Neural cell (in vitro differentiated cells): ENCODE results near the gene TCEA3.

Source experiments
- EZH2 ChIP-seq: fragments of 200-600, 300-800 bp; shearing (Covaris generic), sonication (generic); IDR thresholded peaks from 2 replicates; pipeline ENCODE4 v1.6.1; 2014; ENCODE audit warnings: antibody characterized with exemption, low read length, borderline replicate concordance, mild to moderate bottlenecking; ENCODE audit not compliant: insufficient read depth, poor library complexity, severe bottlenecking
- POLR2AphosphoS5 ChIP-seq: IDR thresholded peaks from 2 replicates; pipeline ENCODE4 v1.6.1; 2012
- TF ChIP-seq, protein P1 (sequence below): fragments of 450-650 bp; IDR thresholded peaks from 2 replicates; pipeline ENCODE4 v1.5.1; 2014; ENCODE audit warnings: antibody characterized with exemption, mild to moderate bottlenecking, moderate library complexity; ENCODE audit not compliant: poor library complexity, severe bottlenecking

DNA sequence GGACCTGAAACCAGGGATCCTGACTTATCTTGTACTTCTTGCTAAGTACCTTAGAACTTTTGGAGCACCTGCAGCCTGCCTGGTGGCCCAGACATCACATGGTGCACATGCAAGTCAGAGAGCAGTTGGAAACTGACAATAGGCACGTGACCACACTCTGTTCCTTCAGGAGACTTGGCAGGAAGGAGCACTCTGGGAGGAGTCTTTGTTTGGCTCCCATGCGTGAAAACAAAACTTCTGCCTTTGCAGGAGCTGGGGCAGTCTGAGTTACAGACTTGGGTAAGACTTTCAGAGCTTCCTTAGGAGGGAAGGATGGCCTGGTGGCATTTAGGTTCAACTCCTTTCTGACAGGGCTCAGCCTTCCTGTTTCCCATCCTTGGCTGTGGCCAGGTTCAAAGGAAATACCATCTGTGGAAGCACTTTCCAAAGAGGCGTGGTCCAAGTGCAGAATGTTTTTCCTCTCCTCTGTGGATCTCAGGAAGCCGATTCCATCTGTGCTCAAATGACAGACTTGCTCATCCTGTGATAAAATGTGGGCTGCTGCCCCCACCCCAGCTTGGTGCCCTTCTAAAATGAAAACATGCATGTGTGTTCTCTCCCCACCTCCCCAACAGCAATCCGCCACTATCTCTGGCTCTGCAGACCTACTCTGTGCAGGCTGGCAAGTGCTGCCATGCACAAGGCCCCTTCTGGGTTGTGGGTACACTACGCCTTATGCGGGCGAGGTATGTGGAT is 40.8 kb downstream of the TCEA3 start:
- TF ChIP-seq POLR2AphosphoS5 (no peak), EZH2 (no peak)
- TF ChIP-seq, protein P1, sequence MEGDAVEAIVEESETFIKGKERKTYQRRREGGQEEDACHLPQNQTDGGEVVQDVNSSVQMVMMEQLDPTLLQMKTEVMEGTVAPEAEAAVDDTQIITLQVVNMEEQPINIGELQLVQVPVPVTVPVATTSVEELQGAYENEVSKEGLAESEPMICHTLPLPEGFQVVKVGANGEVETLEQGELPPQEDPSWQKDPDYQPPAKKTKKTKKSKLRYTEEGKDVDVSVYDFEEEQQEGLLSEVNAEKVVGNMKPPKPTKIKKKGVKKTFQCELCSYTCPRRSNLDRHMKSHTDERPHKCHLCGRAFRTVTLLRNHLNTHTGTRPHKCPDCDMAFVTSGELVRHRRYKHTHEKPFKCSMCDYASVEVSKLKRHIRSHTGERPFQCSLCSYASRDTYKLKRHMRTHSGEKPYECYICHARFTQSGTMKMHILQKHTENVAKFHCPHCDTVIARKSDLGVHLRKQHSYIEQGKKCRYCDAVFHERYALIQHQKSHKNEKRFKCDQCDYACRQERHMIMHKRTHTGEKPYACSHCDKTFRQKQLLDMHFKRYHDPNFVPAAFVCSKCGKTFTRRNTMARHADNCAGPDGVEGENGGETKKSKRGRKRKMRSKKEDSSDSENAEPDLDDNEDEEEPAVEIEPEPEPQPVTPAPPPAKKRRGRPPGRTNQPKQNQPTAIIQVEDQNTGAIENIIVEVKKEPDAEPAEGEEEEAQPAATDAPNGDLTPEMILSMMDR, result no peak
